ENCODE data around the gene BAIAP3. TPM values are rescaled to one million over a fixed set of nuclear protein-coding genes. Genes with fewer than 3 reads are reported as not detected.

Gene BAIAP3
- total and polyA plus RNA-seq, 2 of the 8 experiments (the other 6 are each of a cell fraction or from before 2014, with no cell fraction given): 2.9 to 6.8 TPM

- WGBS, 2 experiments (ENCODE audit: extremely low coverage in 1 of 2, insufficient coverage in 1 of 2, insufficient read length in 1 of 2, insufficient replicate concordance in 2 of 2, low coverage in 1 of 2, low lambda C conversion rate in 2 of 2, missing lambda C conversion rate in 1 of 2): 95% methylated on average over 19 of the region's 21 CpGs; no CpG with 5 or more reads in 1 of the 2 experiments
- ChIA-PET CTCF (ENCODE audit: partially characterized antibody) (interaction anchor here (0.6 to 1.2 kb wide), 3 partner anchors 13 to 30 kb away, joined by 3 read pairs; no protein-coding TSS in a partner anchor), POLR2A (ENCODE audit: partially characterized antibody) (no interaction called here)
- H4K8ac ChIP-seq (ENCODE audit: extremely low read depth, insufficient read depth, low read length): no peak overlapping the region
- FAIRE-seq (no peak), DNase-seq (ENCODE audit: low read depth in 1 of 2, low spot score in 2 of 2) (no peak)
- H3K9ac ChIP-seq (replicated peaks in 1 of 4; ENCODE audit: extremely low read depth in 1 of 4, low read depth in 3 of 4, low read length in 3 of 4): no peak overlapping the region
- H3K27ac ChIP-seq (ENCODE audit: low read depth, low read length): no peak overlapping the region
- no peak overlapping the region for H3K14ac ChIP-seq (ENCODE audit: insufficient read length)
- no peak overlapping the region for H3K56ac ChIP-seq (replicated peaks; ENCODE audit: insufficient read length, low read depth, low read length)
- no peak overlapping the region for H3K23ac ChIP-seq (ENCODE audit: insufficient read length)
- no peak overlapping the region for H2AFZ ChIP-seq (ENCODE audit: low read length)
- no peaks in the 10 kb centered on the region for H3K27me3 ChIP-seq (replicated peaks in 1 of 4; ENCODE audit: control insufficient read depth in 3 of 4, extremely low read depth in 1 of 4, insufficient read depth in 3 of 4, low read length in 3 of 4)
- no peak overlapping the region for H3K18ac ChIP-seq (ENCODE audit: extremely low read depth, low read length)
- H2BK15ac ChIP-seq (ENCODE audit: low read length): no peak overlapping the region
- no peaks in the 10 kb centered on the region for H3K23me2 ChIP-seq (ENCODE audit: low read depth, low read length)
- H4K20me1 ChIP-seq (replicated peaks in 1 of 2; ENCODE audit: control insufficient read depth in 1 of 2, insufficient read depth in 2 of 2, low read length in 2 of 2): peaks cover 0 to 4% of the 10 kb centered on the region in 2 experiments
- H2BK120ac ChIP-seq (replicated peaks; ENCODE audit: low read depth, low read length): no peak overlapping the region
- H2BK12ac ChIP-seq (ENCODE audit: low read depth, low read length): no peak overlapping the region
- H3K79me2 ChIP-seq (ENCODE audit: control insufficient read depth in 1 of 2, insufficient read depth in 2 of 2, low read length in 2 of 2): no peaks in the 10 kb centered on the region
- H4K91ac ChIP-seq (replicated peaks; ENCODE audit: insufficient read length, low read length): no peak overlapping the region
- no peak overlapping the region for H4K5ac ChIP-seq (ENCODE audit: insufficient read length, low read depth, low read length)
- no peak overlapping the region for H2AK5ac ChIP-seq (ENCODE audit: low read depth, low read length)
- H3K79me1 ChIP-seq (ENCODE audit: low read depth, low read length): no peaks in the 10 kb centered on the region
- TF ChIP-seq SP4 (IDR thresholded peaks at IDR 0.05; ENCODE audit: low read length) (no peak), NANOG (IDR thresholded peaks at IDR 0.05; ENCODE audit: insufficient read depth, low read depth, low read length, poor library complexity, severe bottlenecking) (no peak), JUND (IDR thresholded peaks at IDR 0.05; ENCODE audit: low read length) (no peak), CHD2 (IDR thresholded peaks at IDR 0.05; ENCODE audit: low read length) (no peak), EZH2 (IDR thresholded peaks at IDR 0.05; ENCODE audit: low read depth, low read length, severe bottlenecking) (no peak), CREB1 (IDR thresholded peaks at IDR 0.05) (no peak), ATF2 (IDR thresholded peaks at IDR 0.05; ENCODE audit: low read length) (no peak)
- no peak overlapping the region for H3K4ac ChIP-seq (replicated peaks; ENCODE audit: insufficient read length, low read depth, low read length)
- no peak overlapping the region for H2BK5ac ChIP-seq (ENCODE audit: low read depth, low read length)
- H3K4me1 ChIP-seq (replicated peaks in 1 of 4; ENCODE audit: control insufficient read depth in 3 of 4, insufficient read depth in 4 of 4, low read length in 3 of 4): no peaks in the 10 kb centered on the region
- H3K36me3 ChIP-seq (ENCODE audit: control insufficient read depth in 2 of 4, insufficient read depth in 4 of 4, low read length in 3 of 4): peaks cover 3 to 9% (median 5%) of the 10 kb centered on the region in 4 experiments; a peak in 5 of 8 replicates
- H3K4me3 ChIP-seq (ENCODE audit: extremely low read depth in 1 of 4, insufficient read depth in 2 of 4, low read depth in 3 of 4, low read length in 4 of 4): no peak overlapping the region
- no peak overlapping the region for H2BK20ac ChIP-seq (ENCODE audit: low read length)
- H3K9me3 ChIP-seq (ENCODE audit: insufficient read depth in 2 of 2, low read depth in 1 of 2, low read length in 1 of 2): no peaks in the 10 kb centered on the region
- no peak overlapping the region for H3K4me2 ChIP-seq (ENCODE audit: insufficient read depth in 1 of 2, low read depth in 2 of 2, low read length in 2 of 2)
Measured at GRCh38 chr16:1393613-1394176, 60.2 kb downstream of the BAIAP3 start.
